GM21619 (cell line): ENCODE results near the gene SLC23A3.

Experiments
- ATAC-seq: cut with Tn5 transposase; IDR thresholded peaks from one replicate; pipeline ENCODE4 v1.9.1; 2021; ENCODE audit not compliant: unreplicated experiment

SLC23A3 gene

GRCh38 chr2:219169930-219170654 is at the start of gene SLC23A3:
Gene SLC23A3 (minus strand): TSS chr2:219170029. CDS start chr2:219169984, 45 bp downstream.
- ATAC-seq: no peak

- peak; percentile 81 for ATAC-seq
Observed at GRCh38 chr2:219218732-219219701, 49.2 kb upstream of the SLC23A3 start, which contains the start of gene ABCB6. Gene ABCB6 (minus strand): TSS chr2:219218958. CDS start chr2:219218673, 285 bp downstream.

GRCh38 chr2:219218217-219218731 is 48.4 kb upstream of the SLC23A3 start:
- ATAC-seq: peak; percentile 29

GRCh38 chr2:219216535-219216915 is 46.7 kb upstream of the SLC23A3 start:
- no peak for ATAC-seq

- ATAC-seq: no peak
Observed at GRCh38 chr2:219215871-219216534, 46.2 kb upstream of the SLC23A3 start.

- no peak for ATAC-seq
Observed at GRCh38 chr2:219214786-219215185, 45.0 kb upstream of the SLC23A3 start.

GRCh38 chr2:219214141-219214540 is 44.3 kb upstream of the SLC23A3 start:
- no peak for ATAC-seq

- ATAC-seq: no peak
Observed at GRCh38 chr2:219213486-219214071, 43.8 kb upstream of the SLC23A3 start.

- ATAC-seq: no peak
Observed at GRCh38 chr2:219213026-219213415, 43.2 kb upstream of the SLC23A3 start.

- no peak for ATAC-seq
Observed at GRCh38 chr2:219210886-219211362, 41.1 kb upstream of the SLC23A3 start.

GRCh38 chr2:219210196-219210885 is 40.5 kb upstream of the SLC23A3 start:
- ATAC-seq: no peak

GRCh38 chr2:219209236-219210195 is 39.7 kb upstream of the SLC23A3 start:
- no peak for ATAC-seq

GRCh38 chr2:219207884-219208740 is 38.3 kb upstream of the SLC23A3 start:
- ATAC-seq: no peak

GRCh38 chr2:219207134-219207883 is 37.5 kb upstream of the SLC23A3 start:
- ATAC-seq: no peak

- peak; percentile 98 for ATAC-seq
Observed at GRCh38 chr2:219206328-219207133, 36.7 kb upstream of the SLC23A3 start, which contains the start of gene ZFAND2B. Gene ZFAND2B (plus strand): TSS chr2:219206782. CDS start chr2:219206988, 206 bp downstream.

- no peak for ATAC-seq
Observed at GRCh38 chr2:219205981-219206327, 36.1 kb upstream of the SLC23A3 start.
